OCI-LY1 (cell line): ENCODE measurements around the gene ASPRV1.

Experiments
- H2AFZ ChIP-seq: fragments of 200-600 bp; sonication (generic), shearing (Covaris generic); 2 replicates; pipeline ENCODE4 v1.6.0; 2014; ENCODE audit warnings: antibody characterized with exemption, mild to moderate bottlenecking, low read length
- H3F3A ChIP-seq: fragments of 200-600 bp; sonication (generic), shearing (Covaris generic); 2 replicates; pipeline ENCODE4 v1.6.0; 2014; ENCODE audit warnings: mild to moderate bottlenecking, antibody characterized with exemption, low read length, moderate library complexity; ENCODE audit not compliant: insufficient read depth
- H3K27ac ChIP-seq: fragments of 200-600 bp; sonication (generic); 2 replicates; pipeline ENCODE4 v1.5.1; 2014; ENCODE audit warnings: low read length, mixed run types, mild to moderate bottlenecking, low read depth; ENCODE audit not compliant: poor library complexity, severe bottlenecking
- H3K27me3 ChIP-seq: fragments of 200-600 bp; sonication (generic); 2 replicates; pipeline ENCODE4 v1.6.0; 2014; ENCODE audit warnings: antibody characterized with exemption, mild to moderate bottlenecking, low read length, moderate library complexity; ENCODE audit not compliant: insufficient read depth
- H3K36me3 ChIP-seq: fragments of 200-600 bp; sonication (generic); 2 replicates; pipeline ENCODE4 v1.6.1; 2014; ENCODE audit warnings: mild to moderate bottlenecking, antibody characterized with exemption, low read length, moderate library complexity, mixed read lengths; ENCODE audit not compliant: insufficient read depth
- H3K4me1 ChIP-seq: fragments of 200-600 bp; sonication (generic); 2 replicates; pipeline ENCODE4 v1.5.1; 2014; ENCODE audit warnings: mild to moderate bottlenecking, low read length, moderate library complexity; ENCODE audit not compliant: insufficient read depth, severe bottlenecking
- H3K4me2 ChIP-seq: fragments of 200-600 bp; sonication (generic), shearing (Covaris generic); 2 replicates; pipeline ENCODE4 v1.6.1; 2014; ENCODE audit warnings: low read length
- H3K4me3 ChIP-seq: fragments of 200-600 bp; sonication (generic); 2 replicates; pipeline ENCODE4 v1.5.1; 2014; ENCODE audit warnings: low read length, low read depth, mild to moderate bottlenecking, mixed read lengths; ENCODE audit not compliant: poor library complexity, severe bottlenecking
- H3K79me2 ChIP-seq: fragments of 200-600 bp; shearing (Covaris generic); 2 replicates; pipeline ENCODE4 v1.6.1; 2016; ENCODE audit warnings: mixed run types, low read length, mixed read lengths; ENCODE audit not compliant: insufficient read depth
- H3K9ac ChIP-seq: fragments of 200-600 bp; sonication (generic), shearing (Covaris generic); 2 replicates; pipeline ENCODE4 v1.6.1; 2014; ENCODE audit warnings: mild to moderate bottlenecking, low read length, mixed read lengths
- H3K9me2 ChIP-seq: fragments of 200-600 bp; sonication (generic), shearing (Covaris generic); 2 replicates; pipeline ENCODE4 v1.6.1; 2014; ENCODE audit warnings: low read depth, mild to moderate bottlenecking, low read length, mixed read lengths
- H3K9me3 ChIP-seq: fragments of 200-600 bp; shearing (Covaris generic); 2 replicates; pipeline ENCODE4 v1.6.1; 2014; ENCODE audit warnings: low read length, mixed read lengths
- H4K20me1 ChIP-seq: fragments of 200-600 bp; sonication (generic), shearing (Covaris generic); 2 replicates; pipeline ENCODE4 v1.6.0; 2016; ENCODE audit warnings: mild to moderate bottlenecking, low read length; ENCODE audit not compliant: insufficient read depth
- EZH2 ChIP-seq: fragments of 200-600 bp; sonication (generic), shearing (Covaris generic); IDR thresholded peaks from 2 replicates; pipeline ENCODE4 v1.8.0; 2017; ENCODE audit warnings: borderline replicate concordance, mixed run types, mild to moderate bottlenecking, antibody characterized with exemption, low read length, moderate library complexity, mixed read lengths
- TF ChIP-seq, protein P1 (sequence below): fragments of 200-600 bp; sonication (generic), shearing (Covaris generic); IDR thresholded peaks from 2 replicates; pipeline ENCODE4 v1.5.1; 2017; ENCODE audit warnings: mild to moderate bottlenecking, antibody characterized with exemption, low read length, moderate library complexity, mixed read lengths

The ASPRV1 gene

DNA sequence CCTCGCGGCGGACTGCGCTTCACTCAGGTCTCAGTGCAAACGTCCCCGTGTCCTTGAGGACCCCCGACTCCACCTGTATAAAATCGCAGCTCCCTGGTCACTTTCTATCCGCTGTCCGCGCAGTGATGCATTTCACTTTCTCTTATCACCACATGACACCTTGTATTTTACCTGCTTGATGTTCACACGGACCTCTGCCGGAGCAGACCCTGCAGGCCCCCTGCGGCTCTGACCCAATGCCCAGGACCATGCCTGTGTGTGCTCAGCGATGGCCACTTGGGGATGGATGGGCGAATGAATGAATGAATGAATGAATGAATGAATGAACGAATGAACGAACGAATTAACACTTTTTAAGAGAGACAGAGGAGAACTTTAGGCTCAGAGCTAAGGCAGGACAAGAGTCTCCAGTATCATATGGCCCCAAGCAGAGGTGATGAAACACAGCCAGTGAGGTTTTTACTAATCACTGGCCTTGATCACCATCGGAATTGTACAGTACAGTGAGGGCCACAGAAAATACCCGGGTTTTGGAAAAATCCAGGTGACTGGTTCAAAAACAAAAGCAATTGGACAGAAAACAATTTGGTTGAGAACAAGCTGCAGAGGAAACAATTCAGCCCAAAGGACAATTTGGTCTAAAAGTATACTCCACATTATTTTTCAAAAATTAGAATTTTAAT lies 12.3 kb downstream of the ASPRV1 start:
- no peak overlapping the region for H3K4me2 ChIP-seq
- H3K4me3 ChIP-seq, result no peak overlapping the region
- H3K9me2 ChIP-seq, result no peaks in the 10 kb centered on the region
- H3K9me3 ChIP-seq, result no peaks in the 10 kb centered on the region
- no peaks in the 10 kb centered on the region for H3F3A ChIP-seq
- H2AFZ ChIP-seq, result no peak overlapping the region
- H3K27me3 ChIP-seq, result peaks cover 2% of the 10 kb centered on the region; the same call in 1 of the 2 replicates
- no peak overlapping the region for H3K9ac ChIP-seq
- H4K20me1 ChIP-seq, result no peaks in the 10 kb centered on the region
- no peak for TF ChIP-seq EZH2
- TF ChIP-seq, protein P1, sequence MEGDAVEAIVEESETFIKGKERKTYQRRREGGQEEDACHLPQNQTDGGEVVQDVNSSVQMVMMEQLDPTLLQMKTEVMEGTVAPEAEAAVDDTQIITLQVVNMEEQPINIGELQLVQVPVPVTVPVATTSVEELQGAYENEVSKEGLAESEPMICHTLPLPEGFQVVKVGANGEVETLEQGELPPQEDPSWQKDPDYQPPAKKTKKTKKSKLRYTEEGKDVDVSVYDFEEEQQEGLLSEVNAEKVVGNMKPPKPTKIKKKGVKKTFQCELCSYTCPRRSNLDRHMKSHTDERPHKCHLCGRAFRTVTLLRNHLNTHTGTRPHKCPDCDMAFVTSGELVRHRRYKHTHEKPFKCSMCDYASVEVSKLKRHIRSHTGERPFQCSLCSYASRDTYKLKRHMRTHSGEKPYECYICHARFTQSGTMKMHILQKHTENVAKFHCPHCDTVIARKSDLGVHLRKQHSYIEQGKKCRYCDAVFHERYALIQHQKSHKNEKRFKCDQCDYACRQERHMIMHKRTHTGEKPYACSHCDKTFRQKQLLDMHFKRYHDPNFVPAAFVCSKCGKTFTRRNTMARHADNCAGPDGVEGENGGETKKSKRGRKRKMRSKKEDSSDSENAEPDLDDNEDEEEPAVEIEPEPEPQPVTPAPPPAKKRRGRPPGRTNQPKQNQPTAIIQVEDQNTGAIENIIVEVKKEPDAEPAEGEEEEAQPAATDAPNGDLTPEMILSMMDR, result no peak
- no peaks in the 10 kb centered on the region for H3K79me2 ChIP-seq
- no peak overlapping the region for H3K27ac ChIP-seq
- H3K4me1 ChIP-seq, result peaks cover 11% of the 10 kb centered on the region
- H3K36me3 ChIP-seq, result no peaks in the 10 kb centered on the region

DNA sequence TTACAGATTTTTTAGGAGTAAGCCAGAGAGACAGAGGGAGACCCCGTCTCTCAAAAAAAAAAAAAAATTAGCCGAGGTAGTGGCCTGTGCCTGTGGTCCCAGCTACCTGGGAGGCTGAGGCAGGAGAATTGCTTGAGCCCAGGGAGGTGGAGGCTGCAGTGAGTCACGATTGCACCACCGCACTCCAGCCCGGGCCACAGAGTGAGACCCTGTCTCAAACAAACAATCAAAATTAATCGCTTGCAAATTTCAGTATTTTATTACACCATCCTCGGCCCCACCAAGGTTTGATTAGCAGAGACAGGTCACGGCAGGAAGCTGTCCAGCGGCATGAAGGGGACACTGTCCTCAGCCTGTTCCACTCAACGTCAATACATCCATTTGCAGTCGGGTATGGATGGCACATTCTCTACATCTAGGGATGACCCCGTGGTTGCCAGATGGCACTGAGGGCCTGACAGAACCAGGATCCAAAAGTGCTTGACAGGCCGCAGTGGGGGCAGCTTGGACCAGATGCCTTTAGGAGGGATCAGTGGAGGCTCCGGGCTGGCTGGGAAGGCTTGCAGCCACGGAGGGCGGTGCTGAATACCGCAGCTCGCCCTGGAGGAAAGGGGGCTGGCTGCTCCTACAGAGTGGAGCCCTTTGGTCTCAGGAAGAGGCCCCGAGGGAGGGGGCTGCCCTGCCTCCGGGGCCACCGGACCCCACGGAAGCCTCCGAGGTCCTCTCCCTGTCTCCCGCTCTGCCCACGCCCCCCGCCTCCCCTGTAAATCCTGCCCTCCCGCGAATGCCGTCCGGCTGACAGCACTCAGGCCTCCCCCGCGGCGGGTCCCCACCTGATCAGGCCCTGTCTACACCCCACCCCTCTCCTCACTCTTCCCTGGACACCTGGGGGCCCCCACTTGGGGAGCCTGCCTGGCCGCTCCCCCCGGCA lies 13.1 kb downstream of the ASPRV1 start:
- no peak for TF ChIP-seq EZH2
- TF ChIP-seq, protein P1, result no peak
- Histone ChIP-seq H3K4me2 (no peak overlapping the region), H3K9me3 (no peaks in the 10 kb centered on the region), H3K27ac (no peak overlapping the region), H3F3A (no peaks in the 10 kb centered on the region), H2AFZ (no peak overlapping the region), H3K36me3 (peaks cover 4% of the 10 kb centered on the region; the same call in 1 of the 2 replicates), H4K20me1 (no peaks in the 10 kb centered on the region), H3K4me1 (peaks cover 11% of the 10 kb centered on the region), H3K27me3 (no peaks in the 10 kb centered on the region), H3K9me2 (no peaks in the 10 kb centered on the region), H3K79me2 (no peaks in the 10 kb centered on the region), H3K9ac (no peak overlapping the region), H3K4me3 (no peak overlapping the region)

GRCh38 chr2:69947325-69947931 lies 14.0 kb downstream of the ASPRV1 start:
- Histone ChIP-seq H3K27ac (no peak overlapping the region), H3K79me2 (no peaks in the 10 kb centered on the region), H3K4me3 (no peak overlapping the region), H3K4me2 (no peak overlapping the region), H3K9ac (no peak overlapping the region), H3F3A (no peaks in the 10 kb centered on the region), H3K27me3 (no peaks in the 10 kb centered on the region), H4K20me1 (no peaks in the 10 kb centered on the region), H3K36me3 (peaks cover 7% of the 10 kb centered on the region; the same call in 1 of the 2 replicates), H2AFZ (peak overlapping the region; percentile 87), H3K4me1 (peaks cover 11% of the 10 kb centered on the region), H3K9me2 (no peaks in the 10 kb centered on the region), H3K9me3 (no peaks in the 10 kb centered on the region)
- TF ChIP-seq, protein P1, result no peak
- no peak for TF ChIP-seq EZH2
